OCI-LY1 (cell line): ENCODE measurements around the gene SLC9A9.

Experiments used
- H2AFZ ChIP-seq: fragments of 200-600 bp; sonication (generic), shearing (Covaris generic); 2 replicates; pipeline ENCODE4 v1.6.0; 2014; ENCODE audit warnings: antibody characterized with exemption, mild to moderate bottlenecking, low read length
- H3F3A ChIP-seq: fragments of 200-600 bp; sonication (generic), shearing (Covaris generic); 2 replicates; pipeline ENCODE4 v1.6.0; 2014; ENCODE audit warnings: mild to moderate bottlenecking, antibody characterized with exemption, low read length, moderate library complexity; ENCODE audit not compliant: insufficient read depth
- H3K27ac ChIP-seq: fragments of 200-600 bp; sonication (generic); 2 replicates; pipeline ENCODE4 v1.5.1; 2014; ENCODE audit warnings: low read length, mixed run types, mild to moderate bottlenecking, low read depth; ENCODE audit not compliant: poor library complexity, severe bottlenecking
- H3K27me3 ChIP-seq: fragments of 200-600 bp; sonication (generic); 2 replicates; pipeline ENCODE4 v1.6.0; 2014; ENCODE audit warnings: antibody characterized with exemption, mild to moderate bottlenecking, low read length, moderate library complexity; ENCODE audit not compliant: insufficient read depth
- H3K36me3 ChIP-seq: fragments of 200-600 bp; sonication (generic); 2 replicates; pipeline ENCODE4 v1.6.1; 2014; ENCODE audit warnings: mild to moderate bottlenecking, antibody characterized with exemption, low read length, moderate library complexity, mixed read lengths; ENCODE audit not compliant: insufficient read depth
- H3K4me1 ChIP-seq: fragments of 200-600 bp; sonication (generic); 2 replicates; pipeline ENCODE4 v1.5.1; 2014; ENCODE audit warnings: mild to moderate bottlenecking, low read length, moderate library complexity; ENCODE audit not compliant: insufficient read depth, severe bottlenecking
- H3K4me2 ChIP-seq: fragments of 200-600 bp; sonication (generic), shearing (Covaris generic); 2 replicates; pipeline ENCODE4 v1.6.1; 2014; ENCODE audit warnings: low read length
- H3K4me3 ChIP-seq: fragments of 200-600 bp; sonication (generic); 2 replicates; pipeline ENCODE4 v1.5.1; 2014; ENCODE audit warnings: low read length, low read depth, mild to moderate bottlenecking, mixed read lengths; ENCODE audit not compliant: poor library complexity, severe bottlenecking
- H3K79me2 ChIP-seq: fragments of 200-600 bp; shearing (Covaris generic); 2 replicates; pipeline ENCODE4 v1.6.1; 2016; ENCODE audit warnings: mixed run types, low read length, mixed read lengths; ENCODE audit not compliant: insufficient read depth
- H3K9ac ChIP-seq: fragments of 200-600 bp; sonication (generic), shearing (Covaris generic); 2 replicates; pipeline ENCODE4 v1.6.1; 2014; ENCODE audit warnings: mild to moderate bottlenecking, low read length, mixed read lengths
- H3K9me2 ChIP-seq: fragments of 200-600 bp; sonication (generic), shearing (Covaris generic); 2 replicates; pipeline ENCODE4 v1.6.1; 2014; ENCODE audit warnings: low read depth, mild to moderate bottlenecking, low read length, mixed read lengths
- H3K9me3 ChIP-seq: fragments of 200-600 bp; shearing (Covaris generic); 2 replicates; pipeline ENCODE4 v1.6.1; 2014; ENCODE audit warnings: low read length, mixed read lengths
- H4K20me1 ChIP-seq: fragments of 200-600 bp; sonication (generic), shearing (Covaris generic); 2 replicates; pipeline ENCODE4 v1.6.0; 2016; ENCODE audit warnings: mild to moderate bottlenecking, low read length; ENCODE audit not compliant: insufficient read depth
- EZH2 ChIP-seq: fragments of 200-600 bp; sonication (generic), shearing (Covaris generic); IDR thresholded peaks from 2 replicates; pipeline ENCODE4 v1.8.0; 2017; ENCODE audit warnings: borderline replicate concordance, mixed run types, mild to moderate bottlenecking, antibody characterized with exemption, low read length, moderate library complexity, mixed read lengths
- TF ChIP-seq, protein P1 (sequence below): fragments of 200-600 bp; sonication (generic), shearing (Covaris generic); IDR thresholded peaks from 2 replicates; pipeline ENCODE4 v1.5.1; 2017; ENCODE audit warnings: mild to moderate bottlenecking, antibody characterized with exemption, low read length, moderate library complexity, mixed read lengths

The SLC9A9 gene

GRCh38 chr3:143658861-143659260 lies 189.4 kb downstream of the SLC9A9 start:
- Histone ChIP-seq H2AFZ (no peak overlapping the region), H3K9me2 (no peaks in the 10 kb centered on the region), H3K36me3 (no peaks in the 10 kb centered on the region), H3K9me3 (0 out of 2 replicates have a peak, but pooled peaks cover 7% of the 10 kb centered on the region), H3K9ac (no peak overlapping the region), H4K20me1 (no peaks in the 10 kb centered on the region), H3K27ac (no peak overlapping the region), H3F3A (no peaks in the 10 kb centered on the region), H3K79me2 (no peaks in the 10 kb centered on the region), H3K27me3 (no peaks in the 10 kb centered on the region), H3K4me3 (no peak overlapping the region), H3K4me2 (no peak overlapping the region), H3K4me1 (peaks cover 10% of the 10 kb centered on the region)
- no peak for TF ChIP-seq EZH2
- TF ChIP-seq, protein P1, sequence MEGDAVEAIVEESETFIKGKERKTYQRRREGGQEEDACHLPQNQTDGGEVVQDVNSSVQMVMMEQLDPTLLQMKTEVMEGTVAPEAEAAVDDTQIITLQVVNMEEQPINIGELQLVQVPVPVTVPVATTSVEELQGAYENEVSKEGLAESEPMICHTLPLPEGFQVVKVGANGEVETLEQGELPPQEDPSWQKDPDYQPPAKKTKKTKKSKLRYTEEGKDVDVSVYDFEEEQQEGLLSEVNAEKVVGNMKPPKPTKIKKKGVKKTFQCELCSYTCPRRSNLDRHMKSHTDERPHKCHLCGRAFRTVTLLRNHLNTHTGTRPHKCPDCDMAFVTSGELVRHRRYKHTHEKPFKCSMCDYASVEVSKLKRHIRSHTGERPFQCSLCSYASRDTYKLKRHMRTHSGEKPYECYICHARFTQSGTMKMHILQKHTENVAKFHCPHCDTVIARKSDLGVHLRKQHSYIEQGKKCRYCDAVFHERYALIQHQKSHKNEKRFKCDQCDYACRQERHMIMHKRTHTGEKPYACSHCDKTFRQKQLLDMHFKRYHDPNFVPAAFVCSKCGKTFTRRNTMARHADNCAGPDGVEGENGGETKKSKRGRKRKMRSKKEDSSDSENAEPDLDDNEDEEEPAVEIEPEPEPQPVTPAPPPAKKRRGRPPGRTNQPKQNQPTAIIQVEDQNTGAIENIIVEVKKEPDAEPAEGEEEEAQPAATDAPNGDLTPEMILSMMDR = no peak

GRCh38 chr3:143658116-143658515 lies 190.2 kb downstream of the SLC9A9 start:
- Histone ChIP-seq H3K9me3 (0 out of 2 replicates have a peak, but pooled peaks cover 4% of the 10 kb centered on the region), H3K27ac (no peak overlapping the region), H3K79me2 (no peaks in the 10 kb centered on the region), H3K36me3 (no peaks in the 10 kb centered on the region), H2AFZ (no peak overlapping the region), H3K4me1 (peaks cover 10% of the 10 kb centered on the region), H3K4me3 (no peak overlapping the region), H3K9me2 (no peaks in the 10 kb centered on the region), H3K27me3 (no peaks in the 10 kb centered on the region), H3F3A (no peaks in the 10 kb centered on the region), H4K20me1 (no peaks in the 10 kb centered on the region), H3K9ac (no peak overlapping the region), H3K4me2 (no peak overlapping the region)
- TF ChIP-seq EZH2 = no peak
- TF ChIP-seq, protein P1 = no peak

DNA sequence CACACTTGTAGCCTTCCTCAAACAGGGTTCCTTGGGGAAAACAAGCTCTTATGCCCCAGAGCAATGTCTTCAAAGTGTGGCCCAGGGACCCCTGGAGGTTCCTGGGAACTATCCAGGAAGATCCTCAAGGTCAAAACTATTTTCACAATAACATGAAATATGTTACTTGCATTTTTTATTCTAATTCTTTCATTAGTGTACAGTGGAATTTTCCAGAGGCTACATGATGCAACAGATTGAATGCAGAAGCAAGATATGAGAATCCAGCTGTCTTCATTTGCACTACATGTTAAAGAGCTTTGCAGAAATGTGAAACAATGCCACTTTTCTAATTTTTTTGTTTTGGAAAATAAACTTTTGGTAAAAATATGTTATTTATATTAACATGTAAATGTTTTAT lies 190.9 kb downstream of the SLC9A9 start:
- Histone ChIP-seq H4K20me1 (no peaks in the 10 kb centered on the region), H3K9me2 (no peaks in the 10 kb centered on the region), H2AFZ (no peak overlapping the region), H3K36me3 (no peaks in the 10 kb centered on the region), H3K4me2 (no peak overlapping the region), H3K27ac (no peak overlapping the region), H3K9ac (no peak overlapping the region), H3K4me3 (no peak overlapping the region), H3K9me3 (0 out of 2 replicates have a peak, but pooled peaks cover 4% of the 10 kb centered on the region), H3K4me1 (peaks cover 10% of the 10 kb centered on the region), H3K79me2 (no peaks in the 10 kb centered on the region), H3F3A (no peaks in the 10 kb centered on the region), H3K27me3 (no peaks in the 10 kb centered on the region)
- TF ChIP-seq, protein P1 = no peak
- TF ChIP-seq EZH2 = no peak
